ENCODE measurements around the gene ZNF526.

Gene ZNF526

DNA sequence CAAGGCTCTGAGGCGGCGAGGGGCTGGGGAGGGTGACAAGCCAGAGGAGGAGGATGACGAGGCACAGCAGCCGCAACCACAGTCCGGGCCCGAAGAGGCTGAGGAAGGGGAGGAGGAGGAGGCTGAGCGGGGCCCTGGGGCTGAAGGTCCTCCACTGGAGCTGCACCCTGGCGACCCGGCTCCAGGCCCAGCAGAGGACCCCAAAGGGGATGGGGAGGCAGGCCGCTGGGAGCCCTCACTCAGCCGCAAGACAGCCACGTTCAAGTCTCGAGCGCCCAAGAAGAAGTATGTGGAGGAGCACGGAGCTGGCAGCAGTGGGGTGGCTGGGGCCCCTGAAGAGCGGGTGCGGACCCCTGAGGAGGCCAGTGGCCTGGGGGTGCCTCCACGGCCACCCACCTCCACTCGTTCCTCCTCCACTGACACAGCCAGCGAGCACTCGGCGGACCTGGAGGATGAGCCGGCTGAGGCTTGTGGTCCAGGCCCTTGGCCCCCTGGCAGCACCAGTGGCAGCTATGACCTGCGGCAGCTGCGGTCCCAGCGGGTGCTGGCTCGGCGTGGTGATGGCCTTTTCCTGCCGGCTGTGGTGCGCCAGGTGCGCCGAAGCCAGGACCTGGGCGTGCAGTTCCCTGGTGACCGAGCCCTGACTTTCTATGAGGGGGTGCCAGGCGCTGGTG is 51.9 kb downstream of the ZNF526 start:
- Histone ChIP-seq H3K27ac (ENCODE audit: extremely low read depth, low read depth, low read length) (no peak overlapping the region), H3K4me1 (ENCODE audit: control insufficient read depth, insufficient read depth, low read length) (peaks cover 16% of the 10 kb centered on the region), H3K36me3 (ENCODE audit: control insufficient read depth in 2 of 2, insufficient read depth in 1 of 2, low read length in 2 of 2) (peaks cover 5 to 48% of the 10 kb centered on the region in 2 experiments), H3K4me3 (ENCODE audit: low read depth, low read length) (no peak overlapping the region), H3K9me3 (ENCODE audit: control insufficient read depth, insufficient read depth, low read depth, low read length) (no peaks in the 10 kb centered on the region)
- ChIA-PET CTCF (interaction anchor here (2.0 to 2.7 kb wide), 2 partner anchors 8 to 27 kb away, joined by 9 to 28 read pairs; no protein-coding TSS in a partner anchor), POLR2A (no interaction called here)
- TF ChIP-seq FEZF1 (tag by site-specific recombination; IDR thresholded peaks at IDR 0.05) = 0 out of 2 replicates have a peak, but pooled peaks have one; percentile 27
- no peak for TF ChIP-seq PRDM1 (tag by site-specific recombination; IDR thresholded peaks at IDR 0.05)

DNA sequence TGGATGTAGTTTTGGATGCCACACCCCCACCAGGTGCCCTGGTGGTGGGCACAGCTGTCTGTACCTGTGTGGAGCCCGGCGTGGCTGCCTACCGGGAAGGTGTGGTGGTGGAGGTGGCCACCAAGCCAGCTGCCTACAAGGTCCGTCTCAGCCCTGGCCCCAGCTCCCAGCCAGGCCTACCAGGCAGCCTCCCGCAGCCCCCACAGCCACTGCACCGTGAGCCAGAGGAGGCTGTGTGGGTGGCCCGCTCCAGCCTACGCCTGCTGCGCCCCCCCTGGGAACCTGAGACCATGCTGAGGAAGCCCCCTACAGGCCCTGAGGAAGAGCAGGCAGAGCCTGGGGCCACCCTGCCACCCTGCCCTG is 52.4 kb downstream of the ZNF526 start:
- TF ChIP-seq, protein P1, sequence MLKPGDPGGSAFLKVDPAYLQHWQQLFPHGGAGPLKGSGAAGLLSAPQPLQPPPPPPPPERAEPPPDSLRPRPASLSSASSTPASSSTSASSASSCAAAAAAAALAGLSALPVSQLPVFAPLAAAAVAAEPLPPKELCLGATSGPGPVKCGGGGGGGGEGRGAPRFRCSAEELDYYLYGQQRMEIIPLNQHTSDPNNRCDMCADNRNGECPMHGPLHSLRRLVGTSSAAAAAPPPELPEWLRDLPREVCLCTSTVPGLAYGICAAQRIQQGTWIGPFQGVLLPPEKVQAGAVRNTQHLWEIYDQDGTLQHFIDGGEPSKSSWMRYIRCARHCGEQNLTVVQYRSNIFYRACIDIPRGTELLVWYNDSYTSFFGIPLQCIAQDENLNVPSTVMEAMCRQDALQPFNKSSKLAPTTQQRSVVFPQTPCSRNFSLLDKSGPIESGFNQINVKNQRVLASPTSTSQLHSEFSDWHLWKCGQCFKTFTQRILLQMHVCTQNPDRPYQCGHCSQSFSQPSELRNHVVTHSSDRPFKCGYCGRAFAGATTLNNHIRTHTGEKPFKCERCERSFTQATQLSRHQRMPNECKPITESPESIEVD (tag by site-specific recombination; IDR thresholded peaks at IDR 0.05) = no peak
- TF ChIP-seq, protein P2, sequence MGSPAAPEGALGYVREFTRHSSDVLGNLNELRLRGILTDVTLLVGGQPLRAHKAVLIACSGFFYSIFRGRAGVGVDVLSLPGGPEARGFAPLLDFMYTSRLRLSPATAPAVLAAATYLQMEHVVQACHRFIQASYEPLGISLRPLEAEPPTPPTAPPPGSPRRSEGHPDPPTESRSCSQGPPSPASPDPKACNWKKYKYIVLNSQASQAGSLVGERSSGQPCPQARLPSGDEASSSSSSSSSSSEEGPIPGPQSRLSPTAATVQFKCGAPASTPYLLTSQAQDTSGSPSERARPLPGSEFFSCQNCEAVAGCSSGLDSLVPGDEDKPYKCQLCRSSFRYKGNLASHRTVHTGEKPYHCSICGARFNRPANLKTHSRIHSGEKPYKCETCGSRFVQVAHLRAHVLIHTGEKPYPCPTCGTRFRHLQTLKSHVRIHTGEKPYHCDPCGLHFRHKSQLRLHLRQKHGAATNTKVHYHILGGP (tag by site-specific recombination; IDR thresholded peaks at IDR 0.05) = no peak
- peak; percentile 64 for TF ChIP-seq ZFHX2 (tag by site-specific recombination; conservative IDR thresholded peaks at IDR 0.05)
- TF ChIP-seq EGR2 (tag by site-specific recombination; IDR thresholded peaks at IDR 0.05; ENCODE audit: low read depth) = peak; percentile 74
- TF ChIP-seq, protein P3, sequence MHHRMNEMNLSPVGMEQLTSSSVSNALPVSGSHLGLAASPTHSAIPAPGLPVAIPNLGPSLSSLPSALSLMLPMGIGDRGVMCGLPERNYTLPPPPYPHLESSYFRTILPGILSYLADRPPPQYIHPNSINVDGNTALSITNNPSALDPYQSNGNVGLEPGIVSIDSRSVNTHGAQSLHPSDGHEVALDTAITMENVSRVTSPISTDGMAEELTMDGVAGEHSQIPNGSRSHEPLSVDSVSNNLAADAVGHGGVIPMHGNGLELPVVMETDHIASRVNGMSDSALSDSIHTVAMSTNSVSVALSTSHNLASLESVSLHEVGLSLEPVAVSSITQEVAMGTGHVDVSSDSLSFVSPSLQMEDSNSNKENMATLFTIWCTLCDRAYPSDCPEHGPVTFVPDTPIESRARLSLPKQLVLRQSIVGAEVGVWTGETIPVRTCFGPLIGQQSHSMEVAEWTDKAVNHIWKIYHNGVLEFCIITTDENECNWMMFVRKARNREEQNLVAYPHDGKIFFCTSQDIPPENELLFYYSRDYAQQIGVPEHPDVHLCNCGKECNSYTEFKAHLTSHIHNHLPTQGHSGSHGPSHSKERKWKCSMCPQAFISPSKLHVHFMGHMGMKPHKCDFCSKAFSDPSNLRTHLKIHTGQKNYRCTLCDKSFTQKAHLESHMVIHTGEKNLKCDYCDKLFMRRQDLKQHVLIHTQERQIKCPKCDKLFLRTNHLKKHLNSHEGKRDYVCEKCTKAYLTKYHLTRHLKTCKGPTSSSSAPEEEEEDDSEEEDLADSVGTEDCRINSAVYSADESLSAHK (tag by site-specific recombination; IDR thresholded peaks at IDR 0.05) = no peak
- H3K36me3 ChIP-seq (ENCODE audit: control insufficient read depth in 2 of 2, insufficient read depth in 1 of 2, low read length in 2 of 2) = peaks cover 5 to 48% of the 10 kb centered on the region in 2 experiments
- peaks cover 18% of the 10 kb centered on the region for H3K4me1 ChIP-seq (ENCODE audit: control insufficient read depth, insufficient read depth, low read length)
- POLR2A ChIA-PET = no interaction called here
- CTCF ChIA-PET = interaction anchor here (2.0 kb wide), 1 partner anchor 27 kb away, joined by 9 read pairs; no protein-coding TSS in a partner anchor
- H3K27ac ChIP-seq (ENCODE audit: extremely low read depth, low read depth, low read length) = no peak overlapping the region
- no peaks in the 10 kb centered on the region for H3K9me3 ChIP-seq (ENCODE audit: control insufficient read depth, insufficient read depth, low read depth, low read length)
- no peak overlapping the region for H3K4me3 ChIP-seq (ENCODE audit: low read depth, low read length)

DNA sequence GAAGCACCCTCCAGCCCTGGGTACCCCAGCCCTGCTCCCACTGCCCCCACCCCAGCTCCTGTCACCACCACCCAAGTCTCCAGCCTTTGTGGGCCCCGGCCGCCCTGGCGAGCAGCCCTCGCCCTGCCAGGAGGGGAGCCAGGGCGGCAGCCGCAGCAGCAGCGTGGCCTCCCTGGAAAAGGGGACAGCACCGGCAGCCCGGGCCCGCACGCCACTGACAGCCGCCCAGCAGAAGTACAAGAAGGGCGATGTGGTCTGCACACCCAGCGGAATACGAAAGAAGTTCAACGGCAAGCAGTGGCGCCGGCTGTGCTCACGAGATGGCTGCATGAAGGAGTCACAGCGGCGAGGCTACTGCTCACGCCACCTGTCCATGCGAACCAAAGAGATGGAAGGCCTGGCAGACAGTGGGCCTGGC is 52.9 kb downstream of the ZNF526 start:
- no peak overlapping the region for H3K4me3 ChIP-seq (ENCODE audit: low read depth, low read length)
- no peak overlapping the region for H3K27ac ChIP-seq (ENCODE audit: extremely low read depth, low read depth, low read length)
- ChIA-PET CTCF (interaction anchor here (2.0 kb wide), 1 partner anchor 28 kb away, joined by 9 read pairs; no protein-coding TSS in a partner anchor), POLR2A (no interaction called here)
- no peaks in the 10 kb centered on the region for H3K9me3 ChIP-seq (ENCODE audit: control insufficient read depth, insufficient read depth, low read depth, low read length)
- peaks cover 5 to 48% of the 10 kb centered on the region in 2 experiments for H3K36me3 ChIP-seq (ENCODE audit: control insufficient read depth in 2 of 2, insufficient read depth in 1 of 2, low read length in 2 of 2)
- H3K4me1 ChIP-seq (ENCODE audit: control insufficient read depth, insufficient read depth, low read length) = peaks cover 19% of the 10 kb centered on the region
- TF ChIP-seq ZNF24 (tag by site-specific recombination; IDR thresholded peaks at IDR 0.05) (no peak), ZNF248 (tag by site-specific recombination; IDR thresholded peaks at IDR 0.05) (no peak), ZNF530 (tag by site-specific recombination; IDR thresholded peaks at IDR 0.05; ENCODE audit: low read depth) (no peak), ZNF529 (tag by site-specific recombination; IDR thresholded peaks at IDR 0.05; ENCODE audit: insufficient replicate concordance) (no peak), ZNF266 (tag by site-specific recombination; IDR thresholded peaks at IDR 0.05; ENCODE audit: low read depth) (no peak), ZBTB48 (tag by site-specific recombination; IDR thresholded peaks at IDR 0.05) (no peak), ZNF155 (tag by site-specific recombination; IDR thresholded peaks at IDR 0.05) (no peak), ZNF623 (tag by site-specific recombination; IDR thresholded peaks at IDR 0.05) (no peak), ZNF239 (tag by site-specific recombination; IDR thresholded peaks at IDR 0.05) (no peak), BCL11A (tag by site-specific recombination; IDR thresholded peaks at IDR 0.05; ENCODE audit: low read depth) (no peak), ZNF510 (tag by site-specific recombination; IDR thresholded peaks at IDR 0.05; ENCODE audit: insufficient replicate concordance) (no peak), TCF7L2 (IDR thresholded peaks at IDR 0.05; ENCODE audit: borderline replicate concordance, low read depth, low read length) (no peak), ZNF654 (tag by site-specific recombination; IDR thresholded peaks at IDR 0.05; ENCODE audit: low read depth) (no peak), SETDB1 (IDR thresholded peaks at IDR 0.05; ENCODE audit: insufficient read length, low read length) (no peak), SALL2 (tag by site-specific recombination; IDR thresholded peaks at IDR 0.05; ENCODE audit: borderline replicate concordance) (no peak)
- TF ChIP-seq, protein P4, sequence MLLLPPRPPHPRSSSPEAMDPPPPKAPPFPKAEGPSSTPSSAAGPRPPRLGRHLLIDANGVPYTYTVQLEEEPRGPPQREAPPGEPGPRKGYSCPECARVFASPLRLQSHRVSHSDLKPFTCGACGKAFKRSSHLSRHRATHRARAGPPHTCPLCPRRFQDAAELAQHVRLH (tag by site-specific recombination; IDR thresholded peaks at IDR 0.05) = no peak
- TF ChIP-seq, protein P5, sequence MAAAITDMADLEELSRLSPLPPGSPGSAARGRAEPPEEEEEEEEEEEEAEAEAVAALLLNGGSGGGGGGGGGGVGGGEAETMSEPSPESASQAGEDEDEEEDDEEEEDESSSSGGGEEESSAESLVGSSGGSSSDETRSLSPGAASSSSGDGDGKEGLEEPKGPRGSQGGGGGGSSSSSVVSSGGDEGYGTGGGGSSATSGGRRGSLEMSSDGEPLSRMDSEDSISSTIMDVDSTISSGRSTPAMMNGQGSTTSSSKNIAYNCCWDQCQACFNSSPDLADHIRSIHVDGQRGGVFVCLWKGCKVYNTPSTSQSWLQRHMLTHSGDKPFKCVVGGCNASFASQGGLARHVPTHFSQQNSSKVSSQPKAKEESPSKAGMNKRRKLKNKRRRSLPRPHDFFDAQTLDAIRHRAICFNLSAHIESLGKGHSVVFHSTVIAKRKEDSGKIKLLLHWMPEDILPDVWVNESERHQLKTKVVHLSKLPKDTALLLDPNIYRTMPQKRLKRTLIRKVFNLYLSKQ (tag by site-specific recombination; IDR thresholded peaks at IDR 0.05; ENCODE audit: borderline replicate concordance) = no peak

Measured in HEK293 (cell line).